T1000 (cell line): ENCODE measurements around the gene ATXN10.
"Not testable (repeated sequence)": the region's sequence is repeated elsewhere in the genome, so short reads cannot be mapped to it uniquely, and the experiment has no call there.

Experiments
- DNase-seq: peaks from one replicate; lab custom pipeline; 2025; ENCODE audit warnings: mixed read lengths; lab: John Stamatoyannopoulos, UW

The ATXN10 gene

GRCh38 chr22:45785458-45785857, 113.8 kb downstream of the ATXN10 start:
- DNase-seq = no peak

DNA sequence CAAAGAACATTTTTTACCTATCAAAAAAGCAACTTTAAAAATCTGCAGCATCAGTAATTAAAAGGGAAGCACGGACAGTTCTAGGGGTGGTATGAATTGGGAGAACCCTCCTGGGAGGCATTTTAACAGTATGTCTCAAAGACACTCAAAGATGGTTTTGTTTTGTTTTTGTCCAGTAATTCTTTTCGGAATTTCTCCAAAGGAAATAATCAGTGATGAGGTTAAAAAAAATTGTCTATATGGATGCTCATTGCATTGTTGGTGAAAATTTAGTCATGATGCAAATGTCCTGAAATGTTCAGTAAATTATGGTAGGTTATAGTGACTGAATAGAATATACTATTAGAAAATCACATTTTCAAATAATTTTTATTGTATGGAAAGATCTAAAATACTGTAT, 115.1 kb downstream of the ATXN10 start:
- no peak for DNase-seq

DNA sequence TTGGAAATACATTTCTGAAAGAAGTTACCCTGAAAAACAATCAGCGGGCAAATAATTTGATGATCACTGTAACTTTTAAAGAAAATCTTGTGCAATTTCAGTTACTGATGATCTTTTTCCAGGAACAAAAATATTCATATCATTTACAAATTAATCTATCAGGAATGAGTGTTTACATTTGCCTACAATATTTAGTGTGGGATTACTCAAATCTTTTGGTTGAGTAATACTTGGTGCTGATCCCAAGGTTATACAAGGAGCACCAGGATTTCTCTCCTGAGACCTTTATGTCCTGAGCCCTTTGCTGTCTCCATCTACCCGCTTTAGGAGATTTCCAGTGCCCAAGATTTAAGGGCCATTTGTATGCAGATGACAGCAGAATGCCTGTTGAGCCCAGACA, 116.1 kb downstream of the ATXN10 start:
- DNase-seq = no peak

DNA sequence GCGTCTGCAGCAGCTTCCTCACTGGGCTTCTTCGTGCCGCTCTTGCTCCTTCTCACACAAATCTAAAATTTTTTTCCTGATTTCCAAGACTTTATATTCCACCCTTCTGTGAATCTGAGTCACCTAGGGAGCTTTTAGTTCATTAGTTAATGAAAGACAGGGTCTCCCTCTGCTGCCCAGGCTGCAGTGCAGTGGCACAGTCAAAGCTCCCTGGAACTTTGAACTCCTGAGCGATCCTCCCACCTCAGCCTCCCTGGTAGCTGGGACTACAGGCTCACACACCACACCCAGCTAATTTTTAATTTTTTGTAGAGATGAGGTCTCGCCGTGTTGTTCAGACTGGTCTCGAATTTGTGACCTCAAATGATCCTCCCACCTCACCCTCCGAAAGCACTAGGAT, 116.9 kb downstream of the ATXN10 start:
- DNase-seq = no peak

DNA sequence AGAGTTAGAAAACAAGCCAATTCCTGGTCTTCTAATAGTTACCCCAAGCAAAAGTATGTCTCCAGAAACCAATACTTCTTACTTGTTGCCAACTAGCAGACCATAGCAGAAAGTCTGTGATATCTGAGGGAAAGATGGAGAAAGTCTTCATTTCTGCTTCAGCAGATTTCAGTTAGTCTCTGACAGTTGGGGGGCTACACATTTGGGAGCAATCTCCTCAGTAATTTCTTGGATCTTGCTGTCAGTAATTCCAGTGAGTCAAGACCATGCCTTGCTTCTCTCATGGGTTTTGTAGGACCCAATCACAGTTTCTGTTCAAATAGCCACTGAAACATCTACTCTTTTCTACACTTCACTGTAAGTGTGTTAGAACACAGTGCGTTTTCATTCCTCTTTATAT, 118.8 kb downstream of the ATXN10 start:
- DNase-seq = no peak

DNA sequence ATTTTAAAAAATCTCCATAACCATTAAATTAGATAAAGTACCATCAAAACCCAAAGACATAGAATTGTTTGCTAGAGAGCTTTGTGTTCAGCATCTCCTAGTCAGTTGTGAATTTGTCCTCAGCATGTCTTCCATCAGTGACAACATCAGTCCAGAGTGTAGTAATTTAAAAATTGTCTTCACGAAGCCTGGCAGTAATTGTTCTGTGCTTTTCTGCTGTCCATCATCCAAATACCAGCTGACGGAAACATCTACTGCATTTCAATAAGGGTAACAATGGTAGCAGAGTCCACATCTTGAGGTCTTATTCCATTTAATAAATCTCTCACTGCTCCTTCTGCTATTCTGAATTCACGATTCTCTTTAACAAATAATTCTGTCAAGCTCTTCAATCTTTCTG, 121.5 kb downstream of the ATXN10 start:
- DNase-seq = no peak

- DNase-seq = no peak
Observed at GRCh38 chr22:45793892-45794291, 122.3 kb downstream of the ATXN10 start.

GRCh38 chr22:45796009-45796408, 124.4 kb downstream of the ATXN10 start:
- DNase-seq = not testable (repeated sequence)

GRCh38 chr22:45799291-45799690, 127.7 kb downstream of the ATXN10 start:
- DNase-seq = no peak

DNA sequence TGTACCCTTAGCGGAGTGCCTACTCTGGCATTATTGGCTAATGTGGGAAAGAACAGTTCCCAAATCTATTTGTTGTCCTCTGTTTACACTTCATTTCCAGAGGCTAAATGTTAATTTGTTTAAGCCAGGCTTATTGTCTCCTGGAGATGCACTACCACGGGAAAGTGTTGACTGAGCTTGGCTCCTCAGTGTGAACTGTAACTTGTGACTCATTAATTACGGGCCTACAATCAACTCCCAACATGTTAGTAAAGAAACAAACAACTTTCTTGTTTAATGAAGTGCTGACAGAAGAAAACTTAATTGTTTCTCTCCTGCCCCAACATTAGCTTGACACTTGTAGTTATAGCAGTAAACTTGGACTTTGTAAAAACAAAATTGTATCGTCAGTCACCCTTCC, 130.4 kb downstream of the ATXN10 start:
- no peak for DNase-seq

DNA sequence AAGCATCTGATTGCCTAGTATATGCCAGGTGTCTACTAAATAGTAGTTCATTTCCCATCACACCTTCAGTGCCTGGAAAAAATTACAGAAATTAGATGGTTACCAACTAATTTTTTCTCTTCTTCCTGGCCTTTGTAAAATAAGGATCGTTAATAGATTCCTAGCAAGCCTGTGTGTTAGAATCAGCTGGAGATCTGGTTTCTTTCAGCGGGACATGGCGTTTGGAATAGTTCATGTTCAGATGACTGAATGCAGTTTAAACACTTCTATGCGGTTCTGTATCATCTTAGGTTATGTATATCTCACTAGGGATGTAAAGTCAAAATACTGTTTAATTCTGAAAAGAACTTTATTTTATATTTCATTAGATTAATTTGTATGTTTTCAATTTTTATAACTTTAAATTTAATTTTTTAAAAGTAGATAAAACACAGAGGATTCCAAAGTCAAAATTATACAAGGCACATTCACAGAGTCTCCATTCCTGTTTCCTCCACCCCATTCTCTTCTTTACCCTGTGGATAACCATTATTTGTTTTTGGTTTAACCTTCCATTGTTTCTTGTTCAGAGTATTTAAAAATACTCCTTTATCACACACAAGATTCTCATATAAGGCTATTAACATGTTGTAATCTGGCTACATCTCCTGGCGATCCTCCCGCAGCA, 132.8 kb downstream of the ATXN10 start:
- DNase-seq = no peak

- peak; percentile 19 for DNase-seq
Observed at GRCh38 chr22:45804986-45805325, 133.3 kb downstream of the ATXN10 start.

- no peak for DNase-seq
Observed at GRCh38 chr22:45805413-45805812, 133.8 kb downstream of the ATXN10 start.

- no peak for DNase-seq
Observed at GRCh38 chr22:45807156-45807915, 135.7 kb downstream of the ATXN10 start.

DNA sequence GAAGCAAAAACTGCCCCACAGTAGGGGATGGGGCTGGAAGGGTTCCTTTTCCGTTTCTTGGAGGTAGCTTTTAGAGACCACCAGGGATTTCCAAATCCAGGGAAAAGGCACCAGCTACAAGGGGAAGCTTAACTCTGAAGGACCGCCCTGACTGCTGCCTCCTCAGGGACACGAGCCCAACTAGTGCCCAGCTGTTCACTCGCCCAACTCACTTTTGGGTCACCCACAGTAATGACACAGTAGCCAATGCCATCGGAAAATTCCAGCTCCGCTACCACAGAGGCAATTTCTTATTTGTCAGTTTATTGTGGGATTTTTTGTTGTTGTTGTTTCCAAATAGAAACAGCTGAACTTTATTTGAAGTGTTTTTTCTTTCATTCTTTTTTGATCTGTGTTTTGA, 141.3 kb downstream of the ATXN10 start:
- no peak for DNase-seq

DNA sequence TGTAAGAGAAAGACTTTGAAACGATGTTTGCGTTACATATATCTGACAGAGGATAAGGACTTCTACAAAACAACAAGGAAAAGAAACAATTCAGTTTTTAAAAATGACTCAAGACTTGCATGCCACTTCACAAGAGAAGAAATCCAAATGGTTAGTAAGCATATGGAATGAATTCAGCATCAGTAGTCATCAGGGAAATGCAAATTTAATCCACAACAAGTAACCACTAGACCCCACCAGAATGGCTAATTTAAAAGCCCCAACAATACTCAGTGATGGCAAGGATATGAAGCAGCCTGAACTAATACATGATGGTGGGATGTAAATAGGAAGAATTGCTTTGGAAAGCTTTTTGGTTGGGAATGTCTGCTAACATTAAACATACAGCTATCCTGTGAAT, 142.6 kb downstream of the ATXN10 start:
- no peak for DNase-seq

DNA sequence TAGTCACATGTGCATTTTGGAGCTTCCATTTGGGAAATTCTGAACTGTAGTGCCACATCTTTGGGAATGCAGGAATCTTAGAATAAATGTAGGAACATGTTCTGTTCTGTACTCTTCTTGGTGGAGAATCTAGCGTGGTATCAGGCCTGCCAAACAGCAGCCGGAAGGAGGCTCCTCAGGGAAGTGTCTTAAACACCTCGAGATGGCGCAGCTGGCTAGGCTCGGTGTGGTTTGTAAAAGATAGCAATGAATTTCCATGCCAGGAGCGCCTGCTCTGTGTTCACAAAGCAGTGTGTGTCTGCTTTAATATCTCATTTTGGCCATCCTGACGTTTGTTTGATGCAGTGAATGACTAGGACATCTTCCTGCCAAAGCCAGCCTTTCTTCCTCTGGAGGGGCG, 145.1 kb downstream of the ATXN10 start:
- no peak for DNase-seq

DNA sequence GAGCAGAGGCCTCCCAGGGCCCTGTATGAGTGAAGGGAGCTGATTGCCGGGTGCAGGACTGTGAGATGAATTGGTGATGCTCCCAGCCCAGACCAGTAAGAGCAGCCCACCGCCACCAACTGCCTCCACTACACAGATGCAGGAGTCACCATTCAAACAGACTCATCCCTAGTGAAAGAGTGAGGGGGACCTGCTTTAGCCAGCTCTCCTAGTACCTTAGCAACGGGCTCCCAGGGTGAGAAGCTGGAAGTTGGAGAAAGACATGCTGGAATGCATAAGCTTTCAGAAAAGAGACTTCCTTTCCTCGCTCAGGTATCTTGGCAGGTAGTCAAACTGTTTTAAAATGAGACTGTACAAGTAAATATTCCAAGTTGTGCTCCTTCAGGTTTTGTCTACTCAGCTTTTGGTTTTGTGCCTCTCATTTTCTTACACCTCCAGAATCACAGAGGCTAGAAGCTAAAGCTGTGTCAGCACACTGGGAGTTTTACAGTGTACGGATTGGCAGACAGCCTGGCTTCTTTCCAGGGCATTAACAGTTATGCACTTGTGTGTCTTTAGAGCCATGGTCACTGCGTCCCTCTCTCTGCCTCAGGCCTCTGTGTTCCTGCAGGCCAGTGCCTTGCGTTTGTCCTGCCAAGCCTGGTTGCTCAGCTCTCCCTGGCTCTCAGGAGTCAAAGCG, 146.2 kb downstream of the ATXN10 start:
- DNase-seq = no peak

DNA sequence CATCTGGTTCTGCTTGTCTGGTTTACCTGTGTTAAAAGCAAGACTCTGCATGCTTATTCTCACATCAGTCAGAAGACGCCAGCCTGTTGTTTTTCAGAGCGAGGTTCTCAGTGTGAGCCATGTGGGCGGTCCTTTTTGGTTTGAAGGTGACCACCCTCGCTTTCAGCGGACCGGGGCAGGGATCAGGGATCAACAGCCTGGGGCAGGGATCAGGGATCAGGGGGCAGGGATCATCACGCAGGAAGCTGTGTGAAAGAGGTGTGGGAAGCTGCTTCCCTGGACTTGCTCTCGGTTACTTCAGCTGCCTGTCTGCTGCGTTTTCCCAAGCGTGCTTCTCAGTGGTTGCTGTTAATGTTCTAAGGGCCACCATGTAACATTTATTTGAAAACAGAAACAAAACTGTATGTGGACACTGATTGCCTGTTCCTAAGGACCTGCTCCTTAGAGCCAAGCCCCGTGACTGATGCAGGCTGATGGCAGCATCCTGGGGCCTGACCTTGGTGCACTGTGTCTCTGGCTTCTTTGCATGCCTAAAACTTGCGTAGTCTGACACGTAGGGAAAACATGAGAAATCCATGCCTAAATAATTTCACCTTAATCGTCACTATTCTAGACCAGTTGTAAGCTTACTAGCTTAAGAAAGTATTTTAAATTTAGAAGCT, 146.9 kb downstream of the ATXN10 start:
- DNase-seq = no peak

GRCh38 chr22:45819305-45819704, 147.7 kb downstream of the ATXN10 start:
- no peak for DNase-seq

DNA sequence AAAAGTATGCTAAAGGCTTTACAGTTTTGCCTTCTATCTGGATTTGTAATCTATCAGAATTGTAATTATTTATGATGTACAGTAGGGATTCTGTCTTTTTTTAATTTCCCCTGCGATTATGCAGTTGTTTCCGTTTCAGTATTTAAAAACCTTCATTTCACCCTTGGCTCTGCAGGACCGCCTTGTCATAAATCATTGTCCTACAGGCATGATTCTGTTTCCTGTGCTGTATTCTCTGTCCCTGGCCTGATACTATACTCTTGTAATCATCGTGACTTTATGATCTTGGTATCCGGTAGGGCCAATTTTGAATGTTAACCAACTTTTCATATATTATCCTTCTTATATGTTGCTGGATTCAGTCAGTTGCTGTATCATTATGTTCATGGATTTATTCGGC, 151.7 kb downstream of the ATXN10 start:
- DNase-seq = no peak

DNA sequence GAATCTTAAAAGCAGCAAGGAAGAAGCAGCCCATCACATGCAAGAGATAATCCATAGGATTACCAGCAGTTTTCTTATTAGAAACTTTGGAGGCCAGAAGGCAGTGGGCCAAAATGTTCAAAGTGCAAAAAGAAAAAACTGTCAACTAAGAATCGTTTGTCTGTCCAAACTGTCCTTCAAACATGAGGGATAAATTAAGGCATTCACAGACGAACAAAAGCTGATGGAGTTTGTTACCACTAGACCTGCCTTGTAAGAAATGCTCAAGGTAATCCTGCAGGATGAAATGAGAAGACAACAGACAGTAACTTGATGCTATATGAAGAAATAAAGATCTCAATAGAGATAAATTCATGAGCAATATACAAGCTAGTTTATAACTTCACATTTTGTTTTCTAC, 154.9 kb downstream of the ATXN10 start:
- no peak for DNase-seq

- no peak for DNase-seq
Observed at GRCh38 chr22:45828841-45829240, 157.2 kb downstream of the ATXN10 start.
